ENCODE results near the gene MYO7B.

DNA sequence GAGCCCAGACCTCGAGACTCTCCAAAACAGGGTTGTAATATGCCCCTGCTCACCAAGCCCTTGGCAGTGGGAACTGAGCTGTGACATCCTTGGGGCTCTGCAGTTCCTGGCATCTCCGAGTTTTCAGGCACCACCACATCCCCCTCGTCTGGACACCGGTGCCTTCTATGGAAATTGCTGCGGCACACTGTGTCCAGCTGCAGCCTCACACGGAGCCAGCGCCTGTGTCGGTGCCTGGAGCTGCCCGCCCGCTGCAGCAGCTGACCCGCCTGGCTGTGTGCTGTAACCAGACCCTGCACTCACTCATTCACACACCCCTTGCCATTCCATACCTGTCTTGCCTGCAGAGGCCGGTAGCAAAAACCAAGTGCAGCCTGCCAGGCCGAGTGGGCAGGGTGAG lies 21.0 kb upstream of the MYO7B start:
- TF ChIP-seq, protein P1, sequence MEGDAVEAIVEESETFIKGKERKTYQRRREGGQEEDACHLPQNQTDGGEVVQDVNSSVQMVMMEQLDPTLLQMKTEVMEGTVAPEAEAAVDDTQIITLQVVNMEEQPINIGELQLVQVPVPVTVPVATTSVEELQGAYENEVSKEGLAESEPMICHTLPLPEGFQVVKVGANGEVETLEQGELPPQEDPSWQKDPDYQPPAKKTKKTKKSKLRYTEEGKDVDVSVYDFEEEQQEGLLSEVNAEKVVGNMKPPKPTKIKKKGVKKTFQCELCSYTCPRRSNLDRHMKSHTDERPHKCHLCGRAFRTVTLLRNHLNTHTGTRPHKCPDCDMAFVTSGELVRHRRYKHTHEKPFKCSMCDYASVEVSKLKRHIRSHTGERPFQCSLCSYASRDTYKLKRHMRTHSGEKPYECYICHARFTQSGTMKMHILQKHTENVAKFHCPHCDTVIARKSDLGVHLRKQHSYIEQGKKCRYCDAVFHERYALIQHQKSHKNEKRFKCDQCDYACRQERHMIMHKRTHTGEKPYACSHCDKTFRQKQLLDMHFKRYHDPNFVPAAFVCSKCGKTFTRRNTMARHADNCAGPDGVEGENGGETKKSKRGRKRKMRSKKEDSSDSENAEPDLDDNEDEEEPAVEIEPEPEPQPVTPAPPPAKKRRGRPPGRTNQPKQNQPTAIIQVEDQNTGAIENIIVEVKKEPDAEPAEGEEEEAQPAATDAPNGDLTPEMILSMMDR (IDR thresholded peaks at IDR 0.05; ENCODE audit: low read depth, low read length): no peak
- no peak for TF ChIP-seq EZH2phosphoT487 (IDR thresholded peaks at IDR 0.05; ENCODE audit: low read depth)

All from OCI-LY3 (cell line).